GM12878 (cell line): ENCODE measurements around the gene OCA2. TPM values are rescaled to one million over a fixed set of nuclear protein-coding genes. Genes with fewer than 3 reads are reported as not detected.

Experiments used
- ATAC-seq: fragments of 200-7000 bp; cut with Tn5 transposase; 3 replicates; pipeline ENCODE4 v1.9.1; 2020; ENCODE audit warnings: mild to moderate bottlenecking, moderate library complexity
- BruUV-seq: library from RNA; stranded (reverse); fragments of 400-500 nt; replicated peaks from 2 replicates; lab custom pipeline; 2021; lab: Mats Ljungman, UMichigan
- CTCF ChIA-PET: fragments of 300-600 bp; sonication (Branson Sonifier 250); formaldehyde crosslinking; extraction: SDS; loops from one replicate; lab custom pipeline; 2021; ENCODE audit warnings: inconsistent platforms; lab: Yijun Ruan, JAX
- POLR2A ChIA-PET: fragments of 350-600 bp; formaldehyde crosslinking; extraction: SDS; loops from one replicate; lab custom pipeline; 2021; ENCODE audit warnings: inconsistent platforms; lab: Charles Lee
- RAD21 ChIA-PET: fragments of 300-600 bp; sonication (Branson Sonifier 250); formaldehyde crosslinking; loops from one replicate; lab custom pipeline; 2023; ENCODE audit warnings: antibody characterized with exemption; ENCODE audit not compliant: unreplicated experiment; lab: Charles Lee
- SMC1A ChIA-PET: fragments of 300-600 bp; sonication (Branson Sonifier 250); formaldehyde crosslinking; loops from one replicate; lab custom pipeline; 2023; ENCODE audit not compliant: unreplicated experiment, uncharacterized antibody; lab: Charles Lee
- DNase-seq: peaks from one replicate; pipeline ENCODE4 v3.0.0-alpha.2; 2011; ENCODE audit warnings: low read depth, low spot score
- FAIRE-seq: peaks from 3 replicates; lab custom pipeline; 2011; peaks lifted over from hg19 to GRCh38; lab: Jason Lieb, UNC
- H2AFZ ChIP-seq: 2 replicates; pipeline ENCODE4 v1.6.0; 2011; ENCODE audit warnings: low read depth, low read length, control low read depth; ENCODE audit not compliant: control insufficient read depth
- H3K27ac ChIP-seq: 2 replicates; pipeline ENCODE4 v1.5.1; 2011; ENCODE audit warnings: control low read depth; ENCODE audit not compliant: control insufficient read depth, insufficient read depth
- H3K27me3 ChIP-seq, 2 experiments: replicated peaks in 1 of 2; 2 replicates each; pipeline versions ENCODE4 v1.6.0 to v1.6.1; 2011; ENCODE audit warnings: low read length in 1 of 2; ENCODE audit not compliant: control insufficient read depth in 2 of 2, insufficient read depth in 2 of 2
- H3K36me3 ChIP-seq, 2 experiments: 2 replicates each; pipeline ENCODE4 v1.5.1; 2011; ENCODE audit warnings: low read length in 1 of 2; ENCODE audit not compliant: control insufficient read depth in 2 of 2, insufficient read depth in 2 of 2
- H3K4me1 ChIP-seq: 2 replicates; pipeline ENCODE4 v1.6.1; 2011; ENCODE audit warnings: mild to moderate bottlenecking, low read length, moderate library complexity, mixed read lengths; ENCODE audit not compliant: control insufficient read depth, insufficient read depth
- H3K4me2 ChIP-seq: 2 replicates; pipeline ENCODE4 v1.6.0; 2011; ENCODE audit warnings: control low read depth; ENCODE audit not compliant: control insufficient read depth, insufficient read depth
- H3K4me3 ChIP-seq: fragments of 200-600 bp; sonication (generic); 2 replicates; pipeline ENCODE4 v1.5.1; 2016
- H3K79me2 ChIP-seq: 2 replicates; pipeline ENCODE4 v1.6.0; 2011; ENCODE audit warnings: low read length; ENCODE audit not compliant: control insufficient read depth, insufficient read depth
- H3K9ac ChIP-seq: 2 replicates; pipeline ENCODE4 v1.8.0; 2011; ENCODE audit warnings: low read length, control low read depth, mixed read lengths; ENCODE audit not compliant: control insufficient read depth, insufficient read depth
- H3K9me3 ChIP-seq: replicated peaks from 3 replicates; pipeline ENCODE4 v1.5.1; 2011; ENCODE audit warnings: mild to moderate bottlenecking, low read length; ENCODE audit not compliant: control insufficient read depth, insufficient read depth
- H4K20me1 ChIP-seq: 2 replicates; pipeline ENCODE4 v1.6.0; 2011; ENCODE audit not compliant: control insufficient read depth, insufficient read depth
- ASH2L ChIP-seq: fragments of 300-600, 200-600 bp; sonication (generic); IDR thresholded peaks from 2 replicates; pipeline ENCODE4 v1.6.1; 2017; ENCODE audit warnings: low read depth, mild to moderate bottlenecking, borderline replicate concordance
- ATF3 ChIP-seq: IDR thresholded peaks from 2 replicates; pipeline ENCODE4 v1.6.1; 2011; ENCODE audit warnings: low read depth, mild to moderate bottlenecking, low read length, moderate library complexity, borderline replicate concordance; ENCODE audit errors: extremely low read depth
- CEBPZ ChIP-seq: fragments of 150-350 bp; IDR thresholded peaks from 2 replicates; pipeline ENCODE4 v1.6.1; 2016; ENCODE audit warnings: low read depth, low read length
- FOXK2 ChIP-seq: fragments of 450-650 bp; IDR thresholded peaks from 2 replicates; pipeline ENCODE4 v1.6.1; 2017; ENCODE audit warnings: mild to moderate bottlenecking, moderate library complexity
- NR2F1 ChIP-seq: fragments of 450-650 bp; conservative IDR thresholded peaks from 2 replicates; pipeline ENCODE4 v1.6.1; 2017; ENCODE audit warnings: mild to moderate bottlenecking
- RUNX3 ChIP-seq: IDR thresholded peaks from 2 replicates; pipeline ENCODE4 v1.6.1; 2012; ENCODE audit warnings: low read length, inconsistent platforms
- SREBF1 ChIP-seq: IDR thresholded peaks from 2 replicates; pipeline ENCODE4 v1.6.1; 2012; ENCODE audit warnings: mild to moderate bottlenecking, low read length
- TCF12 ChIP-seq: IDR thresholded peaks from 2 replicates; pipeline ENCODE4 v1.6.1; 2011; ENCODE audit warnings: low read depth, mild to moderate bottlenecking, low read length
- ZBED1 ChIP-seq: IDR thresholded peaks from 2 replicates; pipeline ENCODE4 v1.6.1; 2016; ENCODE audit warnings: borderline replicate concordance
- WGBS: methylation state at CpG from one replicate; pipeline ENCODE4 v1.1.6; 2016; ENCODE audit warnings: low lambda C conversion rate; ENCODE audit not compliant: insufficient replicate concordance, insufficient coverage; ENCODE audit errors: missing lambda C conversion rate; 5-methylcytosine and 5-hydroxymethylcytosine counted together
- in situ Hi-C: fragments of 300-500 bp; cut with MboI; formaldehyde crosslinking; loops from 9 replicates; pipeline ENCODE4 v1.14.3; 2018; ENCODE audit warnings: mixed read lengths
- intact Hi-C: fragments of 100-400 bp; cut with micrococcal nuclease; formaldehyde crosslinking; loops from one replicate; pipeline ENCODE4 v1.14.2; 2022; ENCODE audit not compliant: unreplicated experiment
- polyA plus RNA-seq, 11 experiments: library from polyadenylated mRNA; depleted of rRNA in 4 of 11; unstranded in 6 of 11; stranded (reverse) in 5 of 11; fragments of >200 nt; fragmentation: Nextera tagmentation in 4 of 11; fragmentation: Illumina TruSeq in 1 of 11; extraction: Ambion mirVana in 4 of 11; extraction: Trizol in 1 of 11; gene quantifications; 1 replicate in 1 of 11; 2 replicates in 10 of 11; pipeline versions ENCODE4 v1.2.1 to v1.2.3, GENCODE V29; 2011 to 2016; ENCODE audit warnings: inconsistent platforms in 2 of 11, missing spikeins in 2 of 11, low read depth in 1 of 11
- total RNA-seq, 4 experiments: library from RNA; depleted of rRNA in 3 of 4; stranded (reverse); fragments of >200 nt in 3 of 4; fragmentation: Illumina TruSeq in 1 of 4; extraction: Trizol in 1 of 4; gene quantifications; 2 replicates each; pipeline versions ENCODE4 v1.2.1 to v1.2.3, GENCODE V29; 2013 to 2021

Gene OCA2
- total and polyA plus RNA-seq, 10 of the 15 experiments (the other 5 are each of a cell fraction or from before 2014, with no cell fraction given), result 0.04 to 1.8 TPM; not detected in 8

GRCh38 chr15:27768732-27769475 is 330.2 kb downstream of the OCA2 start:
- no peak overlapping the region for H3K4me2 ChIP-seq
- no peaks in the 10 kb centered on the region for H3K27me3 ChIP-seq
- in situ Hi-C loops (no loop called here), intact Hi-C loops (no loop called here)
- H3K36me3 ChIP-seq, result no peaks in the 10 kb centered on the region
- H3K27ac ChIP-seq, result no peak overlapping the region
- no peaks in the 10 kb centered on the region for H4K20me1 ChIP-seq
- no peak overlapping the region for H2AFZ ChIP-seq
- no peak for FAIRE-seq
- WGBS, result 37% methylated on average over 24 of the region's 24 CpGs
- DNase-seq, result no peak
- no peak for ATAC-seq
- H3K79me2 ChIP-seq, result no peaks in the 10 kb centered on the region
- POLR2A ChIA-PET, result no interaction called here
- no peaks in the 10 kb centered on the region; the same call in 2 of the 3 replicates for H3K9me3 ChIP-seq
- H3K4me1 ChIP-seq, result no peaks in the 10 kb centered on the region
- RAD21 ChIA-PET, result no interaction called here
- BruUV-seq, result no TSS peak
- no peak for TF ChIP-seq FOXK2
- TF ChIP-seq ASH2L, result no peak
- no peak for TF ChIP-seq NR2F1
- TF ChIP-seq CEBPZ, result no peak
- TF ChIP-seq ZBED1, result no peak
- no peak for TF ChIP-seq SREBF1
- no peak for TF ChIP-seq ATF3
- TF ChIP-seq TCF12, result no peak
- TF ChIP-seq RUNX3, result no peak
- SMC1A ChIA-PET, result no interaction called here
- no peak overlapping the region for H3K4me3 ChIP-seq
- CTCF ChIA-PET, result no interaction called here
- H3K9ac ChIP-seq, result no peak overlapping the region
